Measurements from ENCODE around the gene VPS8. TPM values are rescaled to one million over a fixed set of nuclear protein-coding genes. Genes with fewer than 3 reads are reported as not detected.

Gene VPS8
- total RNA-seq, 1 experiment from 2014 or later = 37.6 TPM

DNA sequence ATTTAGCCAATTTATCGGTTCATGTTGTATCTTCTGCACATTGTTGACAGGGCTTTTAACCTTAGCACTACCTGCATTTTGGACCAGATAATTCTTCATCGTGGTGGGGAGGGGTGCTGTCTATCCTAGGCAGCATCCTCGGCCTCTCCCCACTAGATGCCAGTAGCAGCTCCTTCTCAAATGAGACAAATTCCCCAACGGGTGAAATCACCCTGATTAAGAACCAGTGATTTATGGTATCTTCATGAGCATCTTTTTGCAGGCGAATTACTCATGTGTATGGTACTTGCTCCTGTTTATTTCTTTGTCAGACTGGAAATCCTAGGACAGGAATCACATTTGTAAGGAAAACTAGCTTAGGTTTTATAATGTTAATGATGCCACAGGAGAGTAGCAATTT lies 272.9 kb downstream of the VPS8 start (continued):
- TF ChIP-seq, protein P1, sequence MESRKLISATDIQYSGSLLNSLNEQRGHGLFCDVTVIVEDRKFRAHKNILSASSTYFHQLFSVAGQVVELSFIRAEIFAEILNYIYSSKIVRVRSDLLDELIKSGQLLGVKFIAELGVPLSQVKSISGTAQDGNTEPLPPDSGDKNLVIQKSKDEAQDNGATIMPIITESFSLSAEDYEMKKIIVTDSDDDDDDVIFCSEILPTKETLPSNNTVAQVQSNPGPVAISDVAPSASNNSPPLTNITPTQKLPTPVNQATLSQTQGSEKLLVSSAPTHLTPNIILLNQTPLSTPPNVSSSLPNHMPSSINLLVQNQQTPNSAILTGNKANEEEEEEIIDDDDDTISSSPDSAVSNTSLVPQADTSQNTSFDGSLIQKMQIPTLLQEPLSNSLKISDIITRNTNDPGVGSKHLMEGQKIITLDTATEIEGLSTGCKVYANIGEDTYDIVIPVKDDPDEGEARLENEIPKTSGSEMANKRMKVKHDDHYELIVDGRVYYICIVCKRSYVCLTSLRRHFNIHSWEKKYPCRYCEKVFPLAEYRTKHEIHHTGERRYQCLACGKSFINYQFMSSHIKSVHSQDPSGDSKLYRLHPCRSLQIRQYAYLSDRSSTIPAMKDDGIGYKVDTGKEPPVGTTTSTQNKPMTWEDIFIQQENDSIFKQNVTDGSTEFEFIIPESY (IDR thresholded peaks at IDR 0.05; ENCODE audit: extremely low read depth, insufficient replicate concordance, low read length) = no peak
- TF ChIP-seq TCF7L2 (IDR thresholded peaks at IDR 0.05; ENCODE audit: borderline replicate concordance, extremely low read depth, insufficient read depth, insufficient read length) = no peak
- no peak for TF ChIP-seq EZH2 (IDR thresholded peaks at IDR 0.05)
- TF ChIP-seq ZFX (IDR thresholded peaks at IDR 0.05) = no peak

DNA sequence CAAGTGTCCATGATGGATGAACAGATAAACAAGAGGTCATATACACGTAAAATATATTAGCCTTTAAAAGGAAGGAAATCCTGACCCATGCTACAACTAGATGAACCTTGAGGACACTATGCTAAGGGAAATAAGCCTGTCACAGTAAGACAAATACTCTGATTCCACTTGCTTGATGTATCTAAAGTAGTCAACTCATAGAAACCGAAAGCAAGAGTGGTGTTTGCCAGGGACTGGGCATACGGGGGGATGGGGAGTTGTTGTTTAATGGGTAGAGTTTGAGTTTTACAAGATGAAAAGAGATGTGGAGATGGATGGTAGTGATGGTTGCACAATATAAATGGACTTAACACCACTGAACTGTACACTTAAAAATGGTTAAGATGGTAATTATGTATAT lies 275.5 kb downstream of the VPS8 start:
- no peaks in the 10 kb centered on the region for H4K20me1 ChIP-seq (ENCODE audit: insufficient read depth)
- H3K9me2 ChIP-seq (ENCODE audit: insufficient read depth) = no peaks in the 10 kb centered on the region
- BruUV-seq (replicated peaks) = no TSS peak
- no peak for DNase-seq (ENCODE audit: low read depth, low spot score)
- no peak overlapping the region for H2AFZ ChIP-seq (ENCODE audit: low read depth, low read length, poor library complexity, severe bottlenecking)
- no peak overlapping the region for H3K4me3 ChIP-seq (replicated peaks in 1 of 2; ENCODE audit: low read depth in 1 of 2, low read length in 2 of 2)
- no peak overlapping the region for H3K27ac ChIP-seq (ENCODE audit: low read depth, low read length)
- no peaks in the 10 kb centered on the region for H3K4me1 ChIP-seq (ENCODE audit: control insufficient read depth in 1 of 2, insufficient read depth in 2 of 2, low read length in 2 of 2)
- intact Hi-C loops (cut with micrococcal nuclease) = no loop called here
- CTCF ChIA-PET = no interaction called here
- H3K27me3 ChIP-seq (ENCODE audit: insufficient read depth, low read length) = peaks cover 6% of the 10 kb centered on the region; the same call in 1 of the 2 replicates
- no peaks in the 10 kb centered on the region for H3K36me3 ChIP-seq (ENCODE audit: control insufficient read depth in 1 of 2, insufficient read depth in 2 of 2, low read length in 2 of 2)
- TF ChIP-seq, protein P2, sequence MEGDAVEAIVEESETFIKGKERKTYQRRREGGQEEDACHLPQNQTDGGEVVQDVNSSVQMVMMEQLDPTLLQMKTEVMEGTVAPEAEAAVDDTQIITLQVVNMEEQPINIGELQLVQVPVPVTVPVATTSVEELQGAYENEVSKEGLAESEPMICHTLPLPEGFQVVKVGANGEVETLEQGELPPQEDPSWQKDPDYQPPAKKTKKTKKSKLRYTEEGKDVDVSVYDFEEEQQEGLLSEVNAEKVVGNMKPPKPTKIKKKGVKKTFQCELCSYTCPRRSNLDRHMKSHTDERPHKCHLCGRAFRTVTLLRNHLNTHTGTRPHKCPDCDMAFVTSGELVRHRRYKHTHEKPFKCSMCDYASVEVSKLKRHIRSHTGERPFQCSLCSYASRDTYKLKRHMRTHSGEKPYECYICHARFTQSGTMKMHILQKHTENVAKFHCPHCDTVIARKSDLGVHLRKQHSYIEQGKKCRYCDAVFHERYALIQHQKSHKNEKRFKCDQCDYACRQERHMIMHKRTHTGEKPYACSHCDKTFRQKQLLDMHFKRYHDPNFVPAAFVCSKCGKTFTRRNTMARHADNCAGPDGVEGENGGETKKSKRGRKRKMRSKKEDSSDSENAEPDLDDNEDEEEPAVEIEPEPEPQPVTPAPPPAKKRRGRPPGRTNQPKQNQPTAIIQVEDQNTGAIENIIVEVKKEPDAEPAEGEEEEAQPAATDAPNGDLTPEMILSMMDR (IDR thresholded peaks at IDR 0.05 in 2 of 3, conservative IDR thresholded peaks at IDR 0.05 in 1 of 3; ENCODE audit: borderline replicate concordance in 1 of 3, insufficient read depth in 1 of 3, low read depth in 2 of 3, low read length in 2 of 3) = no peak
- TF ChIP-seq FOSL1 (IDR thresholded peaks at IDR 0.05; ENCODE audit: low read depth) (no peak), CEBPB (IDR thresholded peaks at IDR 0.05; ENCODE audit: low read depth) (no peak), JUND (IDR thresholded peaks at IDR 0.05) (no peak), SRF (IDR thresholded peaks at IDR 0.05; ENCODE audit: low read depth) (no peak), EZH2phosphoT487 (IDR thresholded peaks at IDR 0.05; ENCODE audit: borderline replicate concordance) (no peak), EZH2 (IDR thresholded peaks at IDR 0.05) (no peak), ZNF274 (IDR thresholded peaks at IDR 0.05; ENCODE audit: low read depth, low read length) (no peak), CBX3 (IDR thresholded peaks at IDR 0.05; ENCODE audit: low read depth) (no peak)
- TF ChIP-seq, protein P3, sequence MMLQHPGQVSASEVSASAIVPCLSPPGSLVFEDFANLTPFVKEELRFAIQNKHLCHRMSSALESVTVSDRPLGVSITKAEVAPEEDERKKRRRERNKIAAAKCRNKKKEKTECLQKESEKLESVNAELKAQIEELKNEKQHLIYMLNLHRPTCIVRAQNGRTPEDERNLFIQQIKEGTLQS (IDR thresholded peaks at IDR 0.05) = no peak
- TF ChIP-seq, protein P4, sequence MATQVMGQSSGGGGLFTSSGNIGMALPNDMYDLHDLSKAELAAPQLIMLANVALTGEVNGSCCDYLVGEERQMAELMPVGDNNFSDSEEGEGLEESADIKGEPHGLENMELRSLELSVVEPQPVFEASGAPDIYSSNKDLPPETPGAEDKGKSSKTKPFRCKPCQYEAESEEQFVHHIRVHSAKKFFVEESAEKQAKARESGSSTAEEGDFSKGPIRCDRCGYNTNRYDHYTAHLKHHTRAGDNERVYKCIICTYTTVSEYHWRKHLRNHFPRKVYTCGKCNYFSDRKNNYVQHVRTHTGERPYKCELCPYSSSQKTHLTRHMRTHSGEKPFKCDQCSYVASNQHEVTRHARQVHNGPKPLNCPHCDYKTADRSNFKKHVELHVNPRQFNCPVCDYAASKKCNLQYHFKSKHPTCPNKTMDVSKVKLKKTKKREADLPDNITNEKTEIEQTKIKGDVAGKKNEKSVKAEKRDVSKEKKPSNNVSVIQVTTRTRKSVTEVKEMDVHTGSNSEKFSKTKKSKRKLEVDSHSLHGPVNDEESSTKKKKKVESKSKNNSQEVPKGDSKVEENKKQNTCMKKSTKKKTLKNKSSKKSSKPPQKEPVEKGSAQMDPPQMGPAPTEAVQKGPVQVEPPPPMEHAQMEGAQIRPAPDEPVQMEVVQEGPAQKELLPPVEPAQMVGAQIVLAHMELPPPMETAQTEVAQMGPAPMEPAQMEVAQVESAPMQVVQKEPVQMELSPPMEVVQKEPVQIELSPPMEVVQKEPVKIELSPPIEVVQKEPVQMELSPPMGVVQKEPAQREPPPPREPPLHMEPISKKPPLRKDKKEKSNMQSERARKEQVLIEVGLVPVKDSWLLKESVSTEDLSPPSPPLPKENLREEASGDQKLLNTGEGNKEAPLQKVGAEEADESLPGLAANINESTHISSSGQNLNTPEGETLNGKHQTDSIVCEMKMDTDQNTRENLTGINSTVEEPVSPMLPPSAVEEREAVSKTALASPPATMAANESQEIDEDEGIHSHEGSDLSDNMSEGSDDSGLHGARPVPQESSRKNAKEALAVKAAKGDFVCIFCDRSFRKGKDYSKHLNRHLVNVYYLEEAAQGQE (IDR thresholded peaks at IDR 0.05; ENCODE audit: low read depth) = no peak
- TF ChIP-seq, protein P5, sequence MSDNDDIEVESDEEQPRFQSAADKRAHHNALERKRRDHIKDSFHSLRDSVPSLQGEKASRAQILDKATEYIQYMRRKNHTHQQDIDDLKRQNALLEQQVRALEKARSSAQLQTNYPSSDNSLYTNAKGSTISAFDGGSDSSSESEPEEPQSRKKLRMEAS (IDR thresholded peaks at IDR 0.05) = no peak
- RAD21 ChIA-PET (ENCODE audit: low non-redundant PET in 1 of 2, low total read pairs in 2 of 2, uncharacterized antibody in 2 of 2, unreplicated experiment in 2 of 2) = no interaction called here
- no peaks in the 10 kb centered on the region for H3K79me2 ChIP-seq (ENCODE audit: insufficient read depth, low read length)
- H3K9me3 ChIP-seq (ENCODE audit: control insufficient read depth in 1 of 2, insufficient read depth in 1 of 2, low read depth in 1 of 2, low read length in 2 of 2) = no peaks in the 10 kb centered on the region
- no peak overlapping the region for H3K4me2 ChIP-seq (ENCODE audit: low read length)
- POLR2A ChIA-PET = no interaction called here
- ATAC-seq = no peak
- no peak overlapping the region for H3K9ac ChIP-seq (ENCODE audit: low read length)

Data from HCT116 (cell line).